GM19452 (cell line): ENCODE results near the gene C19orf67.
"Not testable (repeated sequence)": the region's sequence is repeated elsewhere in the genome, so short reads cannot be mapped to it uniquely, and the experiment has no call there.

Experiments
- ATAC-seq: cut with Tn5 transposase; IDR thresholded peaks from one replicate; pipeline ENCODE4 v1.9.1; 2021; ENCODE audit not compliant: unreplicated experiment

The C19orf67 gene

DNA sequence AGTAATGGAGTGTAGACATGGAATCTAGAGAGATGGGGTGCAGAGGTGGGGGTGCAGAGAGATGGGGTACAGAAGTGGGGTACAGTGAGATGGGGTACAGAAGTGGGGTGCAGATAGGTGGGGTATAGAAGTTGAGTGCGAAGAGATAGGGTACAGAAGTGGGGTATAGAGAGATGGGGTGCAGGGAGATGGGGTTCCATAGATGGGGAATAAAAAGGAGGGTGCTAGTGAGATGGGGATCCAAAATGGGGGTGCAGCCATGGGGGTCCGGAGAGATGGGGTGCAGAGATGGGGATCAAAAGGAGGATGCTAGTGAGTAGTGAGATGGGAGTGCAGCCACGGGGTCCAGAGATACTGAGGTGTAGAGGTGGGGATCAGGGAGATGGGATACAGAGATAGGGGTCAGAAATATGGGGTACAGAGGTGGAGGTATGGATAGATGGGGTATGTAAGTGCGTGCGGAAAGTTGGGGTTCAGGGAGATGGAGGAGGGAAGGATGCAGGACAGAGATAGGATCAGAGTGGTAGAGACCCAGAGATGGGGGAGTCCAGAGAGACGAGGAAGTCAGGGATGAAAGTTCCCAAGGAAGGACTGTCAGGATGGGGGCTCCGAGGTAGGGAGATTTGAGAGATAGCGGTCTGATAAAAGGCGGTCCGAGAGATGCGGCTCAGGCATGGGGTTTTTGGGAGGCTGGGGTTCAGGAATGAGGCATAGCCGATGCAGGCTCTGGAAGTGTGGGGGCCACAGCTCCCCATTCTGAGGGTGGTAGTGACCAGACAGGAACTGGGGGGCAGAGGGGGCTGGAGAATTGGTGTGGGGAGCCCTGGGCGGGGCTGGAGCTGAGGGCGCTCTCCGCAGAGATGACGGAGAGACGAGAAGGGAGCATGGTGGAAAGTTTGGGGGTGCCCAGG, 27.1 kb downstream of the C19orf67 start:
- no peak for ATAC-seq

DNA sequence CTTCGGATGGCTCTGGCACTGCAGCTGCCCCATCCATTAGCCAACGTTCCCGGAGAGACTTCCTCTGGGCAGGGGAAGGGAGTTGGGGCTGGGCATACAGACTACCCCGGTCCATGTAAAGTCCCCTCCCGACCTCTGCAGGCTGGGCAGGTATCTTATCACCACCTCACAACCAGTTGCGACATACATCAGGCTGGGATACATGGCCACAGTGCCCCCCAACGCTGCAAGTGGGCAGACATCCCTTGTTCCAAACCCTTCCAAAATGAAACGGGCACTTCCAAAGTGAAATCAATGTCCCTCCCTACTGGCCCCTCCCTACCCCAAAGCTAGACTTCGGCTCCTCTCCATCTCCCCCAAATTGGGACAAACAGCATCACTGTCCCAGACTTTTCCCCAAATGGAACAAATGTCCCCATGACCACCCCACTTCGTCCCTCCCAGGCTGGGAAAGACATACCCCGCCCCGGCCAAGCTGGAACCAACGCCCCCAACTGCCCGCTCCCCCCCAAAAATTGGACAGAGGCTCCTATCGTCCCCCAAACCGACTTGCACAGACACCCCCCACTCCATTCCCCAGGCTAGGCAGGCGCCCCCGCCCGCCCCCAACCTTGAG, 28.7 kb downstream of the C19orf67 start:
- ATAC-seq, result no peak

DNA sequence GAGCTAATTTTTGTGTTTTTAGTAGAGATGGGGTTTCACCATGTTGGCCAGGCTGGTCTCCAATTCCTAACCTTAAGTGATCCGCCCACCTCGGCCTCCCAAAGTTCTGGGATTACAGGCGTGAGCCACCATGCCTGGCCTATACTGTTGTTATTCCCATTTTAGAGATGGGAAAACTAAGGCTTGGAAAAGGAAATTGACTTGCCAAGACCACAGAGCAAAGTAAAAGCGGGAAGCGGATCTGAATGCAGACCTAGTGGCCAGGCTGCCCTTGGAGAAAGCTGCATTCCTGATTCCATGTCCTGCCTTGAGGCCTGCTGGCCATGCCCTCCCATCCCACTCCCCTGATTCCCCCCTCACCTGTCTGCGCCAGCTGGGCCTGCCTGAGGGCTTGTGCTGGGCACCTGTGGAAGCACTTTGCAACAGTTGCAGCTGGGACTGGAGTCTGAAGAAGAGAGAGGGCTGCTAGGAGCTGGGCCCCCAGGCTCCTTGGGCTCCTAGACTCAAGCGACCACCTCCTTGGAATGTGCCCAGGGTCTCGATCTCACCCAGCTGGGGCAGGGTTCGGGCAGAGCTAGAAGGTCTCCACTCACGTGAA, 29.4 kb downstream of the C19orf67 start:
- no peak for ATAC-seq

DNA sequence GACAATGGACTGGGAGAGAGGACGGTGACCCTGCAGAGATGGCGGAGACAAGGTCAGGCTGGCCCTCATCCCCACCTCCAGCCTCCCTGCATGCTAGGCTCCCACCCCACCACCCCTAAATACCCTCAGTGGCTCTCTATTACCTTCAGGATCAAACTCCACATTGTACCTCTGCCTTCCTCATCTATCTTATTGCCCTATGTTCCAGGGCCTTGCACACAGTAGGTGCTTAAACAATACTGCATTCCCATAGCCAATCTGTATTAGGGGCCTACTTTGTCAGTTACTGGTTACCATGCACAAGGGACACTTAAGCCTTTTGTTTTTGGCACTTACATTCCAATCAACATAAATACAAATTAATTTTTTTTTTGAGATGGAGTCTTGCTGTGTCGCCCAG, 30.2 kb downstream of the C19orf67 start:
- no peak for ATAC-seq

DNA sequence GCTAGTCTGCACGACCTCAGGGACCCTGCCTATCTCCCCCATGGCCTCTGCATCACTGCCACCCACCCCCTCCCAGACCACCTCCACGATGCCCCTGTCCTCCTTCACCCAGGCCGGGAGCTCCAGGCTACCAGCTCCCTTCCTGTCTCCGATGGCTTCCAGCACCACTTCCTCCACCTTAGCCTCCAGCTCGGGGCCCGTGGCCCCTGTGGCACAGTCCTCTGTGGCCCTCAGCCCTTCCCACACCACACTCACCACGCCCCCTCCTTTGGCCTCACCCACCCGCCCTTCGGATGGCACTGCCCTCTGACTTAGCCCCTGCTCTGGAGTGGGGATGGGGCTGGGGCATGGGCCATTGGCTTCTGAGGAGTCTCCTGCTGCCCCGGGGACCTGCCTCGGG, 30.9 kb downstream of the C19orf67 start:
- no peak for ATAC-seq

DNA sequence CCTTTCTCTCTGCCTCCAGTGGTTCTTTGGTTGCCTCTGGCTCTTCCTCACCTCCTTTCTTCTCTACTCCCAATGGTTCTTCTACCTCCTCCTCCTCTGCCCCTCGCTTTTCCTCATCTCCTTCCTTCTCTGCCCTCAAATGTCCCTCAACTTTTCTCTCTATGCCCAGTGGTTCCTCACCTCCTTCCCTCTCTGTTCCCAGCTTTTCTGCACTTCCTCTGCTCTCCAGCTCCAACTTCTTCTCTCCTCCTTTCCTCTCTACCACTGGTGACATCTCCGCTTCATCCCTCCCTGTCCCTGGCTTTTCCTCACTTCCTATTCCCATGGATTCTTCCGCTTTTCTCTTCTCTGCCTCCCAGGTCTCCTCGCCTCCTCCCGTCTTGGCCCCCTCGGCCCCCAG, 31.5 kb downstream of the C19orf67 start:
- ATAC-seq, result no peak

DNA sequence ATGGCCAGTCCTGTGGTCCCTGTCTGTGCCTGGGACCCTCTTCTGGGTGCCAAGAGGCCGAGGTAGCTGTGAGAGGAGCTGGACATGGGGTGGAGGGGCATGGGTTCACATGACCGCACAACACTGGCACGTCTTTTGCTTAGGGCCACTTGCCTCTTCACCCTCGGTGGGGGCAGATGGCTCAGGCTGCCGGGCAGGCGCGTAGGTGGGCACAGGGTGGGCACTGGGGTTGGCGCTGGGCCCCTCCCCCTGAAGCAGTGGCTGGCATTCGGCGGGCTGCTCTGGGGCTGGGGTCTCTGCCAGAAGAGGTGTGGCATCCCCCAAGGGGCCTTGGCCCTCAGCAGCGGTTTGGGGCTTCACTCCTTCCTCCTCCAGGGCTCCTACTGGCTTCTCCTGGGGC, 32.1 kb downstream of the C19orf67 start:
- ATAC-seq, result no peak

DNA sequence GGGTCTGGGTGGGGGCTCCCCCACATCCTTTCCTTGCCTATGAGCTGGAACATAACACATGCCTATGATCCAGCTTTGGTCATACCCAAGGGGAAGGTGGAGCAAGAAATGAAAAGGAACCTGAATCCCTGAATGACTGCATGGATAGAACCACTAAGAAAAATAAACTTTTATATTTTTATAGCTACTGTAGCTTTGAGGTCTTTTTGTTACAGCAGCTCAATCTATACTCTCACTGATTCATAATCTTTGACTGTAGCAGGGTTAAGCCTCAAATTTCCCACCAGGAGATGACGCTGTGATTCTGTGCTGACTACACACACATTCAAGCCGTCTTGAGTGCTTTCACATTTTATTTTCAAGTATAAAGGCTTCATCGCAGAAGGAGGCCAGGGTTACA, 32.6 kb downstream of the C19orf67 start:
- no peak for ATAC-seq

DNA sequence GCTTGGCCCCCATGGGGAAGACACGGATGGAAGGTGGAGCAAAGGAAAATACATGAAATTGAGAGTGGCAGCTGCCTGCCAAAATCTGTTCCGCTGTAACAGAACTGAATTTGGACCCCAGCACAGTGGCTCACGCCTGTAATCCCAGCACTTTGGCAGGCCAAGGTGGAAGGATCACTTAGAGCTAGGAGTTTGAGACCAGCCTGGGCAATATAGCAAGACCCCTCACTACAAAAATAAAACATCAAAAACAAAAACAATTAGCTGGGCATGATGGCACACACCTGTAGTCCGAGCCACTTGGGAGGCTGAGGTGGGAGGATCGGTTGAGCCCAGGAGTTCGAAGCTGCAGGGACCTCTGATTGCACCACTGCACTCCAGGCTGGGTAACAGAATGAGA, 33.1 kb downstream of the C19orf67 start:
- no peak for ATAC-seq

DNA sequence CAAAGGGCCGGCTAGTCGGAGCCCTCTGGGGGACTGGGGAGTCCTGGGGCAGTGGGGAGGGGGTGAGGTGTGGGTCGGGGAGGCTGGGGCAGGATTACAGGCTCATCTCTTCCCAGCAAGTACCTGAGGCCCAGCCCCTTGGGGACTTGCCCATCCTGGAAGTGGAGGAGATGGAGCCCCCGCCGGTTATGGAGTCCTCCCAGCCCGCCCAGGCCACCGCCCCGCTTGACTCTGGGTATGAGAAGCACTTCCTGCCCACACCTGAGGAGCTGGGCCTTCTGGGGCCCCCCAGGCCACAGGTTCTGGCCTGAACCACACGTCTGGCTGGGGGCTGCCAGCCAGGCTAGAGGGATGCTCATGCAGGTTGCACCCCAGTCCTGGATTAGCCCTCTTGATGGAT, 33.6 kb downstream of the C19orf67 start:
- no peak for ATAC-seq

DNA sequence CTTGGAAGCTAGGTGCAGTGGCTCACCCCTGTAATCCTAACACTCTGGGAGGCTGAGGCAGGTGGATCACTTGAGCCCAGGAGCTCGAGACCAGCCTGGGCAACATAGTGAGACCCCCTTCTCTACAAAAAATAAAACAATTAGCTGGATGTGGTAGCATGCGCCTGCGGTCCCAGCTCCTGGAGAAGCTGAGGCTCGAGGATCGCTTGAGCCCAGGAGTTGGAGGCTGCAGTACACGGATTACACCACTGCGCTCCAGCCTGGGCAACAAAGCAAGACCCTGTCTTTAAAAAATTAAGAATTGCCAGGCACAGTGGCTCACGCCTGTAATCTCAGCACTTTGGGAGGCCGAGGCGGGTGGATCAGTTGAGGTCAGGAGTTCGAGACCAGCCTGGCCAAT, 34.6 kb downstream of the C19orf67 start:
- ATAC-seq, result not testable (repeated sequence)

DNA sequence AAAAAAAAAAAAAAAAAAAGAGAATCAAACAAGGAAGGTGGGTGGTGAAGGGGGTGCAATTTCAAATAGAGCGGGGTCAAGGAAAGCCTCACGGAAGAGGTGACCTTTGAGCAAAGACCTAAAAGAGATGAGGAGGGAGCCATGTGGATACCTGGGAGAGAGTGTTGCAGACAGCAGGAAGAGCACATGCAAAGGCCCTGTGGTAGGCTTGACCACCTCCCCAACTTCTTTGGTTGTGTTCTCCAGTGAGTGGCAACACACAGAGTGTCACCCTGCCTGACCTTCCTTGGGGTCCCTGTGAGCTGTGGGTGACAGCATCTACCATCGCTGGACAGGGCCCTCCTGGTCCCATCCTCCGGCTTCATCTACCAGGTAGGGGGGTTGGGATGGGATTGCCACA, 35.1 kb downstream of the C19orf67 start:
- no peak for ATAC-seq

DNA sequence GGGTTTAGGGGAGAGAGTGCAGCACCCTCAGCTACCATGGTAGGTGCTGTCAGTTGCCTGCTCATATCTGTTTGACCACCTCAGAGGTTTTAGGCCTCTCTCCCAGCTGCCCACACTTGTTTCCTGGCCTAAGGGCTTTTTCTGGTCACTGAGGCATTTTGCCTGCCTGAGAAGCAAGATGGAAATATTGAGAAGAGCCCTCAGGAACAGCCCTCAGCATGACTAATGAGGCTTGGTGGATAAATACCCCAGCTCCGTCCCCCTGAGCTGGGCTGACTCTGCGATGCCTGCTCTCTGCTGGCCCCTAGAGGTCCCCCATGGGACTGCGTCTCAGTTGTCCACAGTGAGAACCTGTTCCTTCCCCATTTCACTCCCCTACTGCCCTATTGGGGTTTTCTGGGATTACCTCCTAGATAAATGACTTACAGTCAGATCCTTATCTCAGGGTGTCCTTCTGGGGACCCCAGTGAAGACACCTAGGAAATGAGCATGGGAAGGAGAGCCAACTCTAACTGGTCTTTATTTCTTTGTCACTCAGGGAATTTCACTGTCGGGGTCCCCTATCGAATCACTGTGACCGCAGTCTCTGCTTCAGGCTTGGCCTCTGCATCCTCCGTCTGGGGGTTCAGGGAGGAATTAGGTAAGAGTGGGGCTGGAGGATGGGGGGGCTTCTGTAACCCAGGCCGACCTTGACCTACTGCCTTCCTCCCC, 37.0 kb downstream of the C19orf67 start:
- ATAC-seq, result no peak

DNA sequence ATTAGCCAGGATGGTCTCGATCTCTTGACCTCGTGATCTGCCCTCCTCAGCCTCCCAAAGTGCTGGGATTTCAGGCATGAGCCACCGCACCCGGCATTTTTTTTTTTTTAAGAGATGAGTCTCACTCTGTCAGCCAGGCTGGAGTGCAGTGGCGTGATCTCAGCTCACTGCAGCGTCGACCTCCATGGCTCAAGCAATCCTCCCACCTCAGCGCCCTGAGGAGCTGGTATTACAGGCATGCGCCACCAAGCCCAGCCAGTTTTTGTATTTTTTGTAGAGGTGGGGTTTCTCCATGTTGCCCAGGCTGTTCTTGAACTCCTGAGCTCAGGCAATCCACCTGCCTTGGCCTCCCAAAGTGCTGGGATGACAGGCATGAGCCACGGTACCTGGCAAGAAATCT, 37.7 kb downstream of the C19orf67 start:
- not testable (repeated sequence) for ATAC-seq

DNA sequence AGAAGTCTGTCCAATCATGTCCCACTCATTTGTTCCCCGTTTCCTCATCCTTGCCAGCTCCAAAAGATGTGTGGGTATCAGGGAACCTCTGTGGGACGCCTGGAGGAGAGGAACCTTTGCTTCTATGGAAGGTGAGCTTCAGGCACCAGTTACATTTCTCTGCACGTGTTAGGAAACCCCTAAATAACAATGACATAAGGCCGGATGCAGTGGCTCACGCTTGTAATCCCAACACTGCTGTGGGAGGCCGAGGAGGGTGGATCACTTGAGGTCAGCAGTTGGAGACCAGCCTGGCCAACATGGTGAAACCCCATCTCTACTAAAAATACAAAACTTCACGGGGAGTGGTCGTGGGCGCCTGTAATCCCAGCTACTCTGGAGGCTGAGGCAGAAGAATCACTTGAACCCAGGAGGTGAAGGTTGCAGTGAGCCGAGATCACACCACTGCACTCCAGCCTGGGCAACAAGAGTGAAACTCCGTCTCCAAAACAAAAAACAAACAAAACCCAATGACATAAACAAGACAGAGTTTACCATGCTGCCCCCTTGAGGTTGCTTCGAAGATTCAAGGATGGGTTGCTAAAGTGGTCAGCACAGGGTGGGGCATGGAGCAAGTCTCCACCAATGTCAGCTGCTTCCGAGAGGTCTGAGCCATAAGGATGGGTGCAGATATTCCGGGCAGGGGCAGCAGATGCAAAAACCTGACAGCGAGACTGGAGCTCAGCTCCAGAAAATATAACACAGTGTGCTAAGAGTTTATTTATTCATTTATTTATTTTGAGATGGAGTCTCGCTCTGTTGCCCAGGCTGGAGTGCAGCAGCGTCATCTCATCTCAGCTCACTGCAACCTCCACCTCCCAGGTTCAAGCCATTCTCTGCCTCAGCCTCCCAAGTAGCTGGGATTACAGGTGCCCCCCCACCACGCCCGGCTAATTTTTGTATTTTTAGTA, 42.6 kb downstream of the C19orf67 start:
- not testable (repeated sequence) for ATAC-seq

DNA sequence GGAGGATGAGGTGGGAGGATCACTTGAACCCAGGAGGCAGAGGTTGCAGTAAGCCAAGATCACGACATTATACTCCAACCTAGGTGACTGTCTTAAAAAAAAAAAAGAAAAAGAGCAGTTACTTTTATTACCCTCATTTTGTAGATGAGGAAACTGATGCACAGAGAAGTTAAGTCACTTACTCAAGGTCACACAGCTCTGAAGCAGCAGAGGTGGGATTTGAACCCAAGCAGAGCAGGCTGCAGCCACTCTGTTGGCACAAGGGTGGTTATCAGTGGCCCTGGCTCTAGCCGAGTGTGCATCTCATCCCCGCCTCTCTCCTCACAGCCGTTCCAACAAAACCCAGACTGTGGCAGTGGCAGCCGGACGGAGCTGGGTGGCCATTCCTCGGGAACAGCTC, 46.4 kb downstream of the C19orf67 start:
- ATAC-seq, result no peak

DNA sequence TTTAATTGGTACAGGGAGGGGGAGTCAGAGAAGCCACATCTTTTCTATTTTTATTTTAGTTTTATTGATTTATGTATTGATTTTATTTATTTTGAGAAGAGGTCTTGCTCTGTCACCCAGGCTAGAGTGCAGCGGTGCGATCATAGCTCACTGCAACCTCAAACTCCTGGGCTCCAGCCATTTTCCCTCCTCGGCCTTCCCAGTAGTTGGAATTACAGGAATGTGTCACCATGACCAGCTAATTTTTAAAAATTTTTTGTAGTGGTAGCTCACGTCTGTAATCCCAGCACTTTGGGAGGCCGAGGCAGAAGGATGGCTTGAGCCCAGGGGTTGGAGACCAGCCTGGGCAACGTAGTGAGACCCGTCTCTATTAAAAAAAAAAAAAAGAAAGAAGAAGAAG, 49.9 kb downstream of the C19orf67 start:
- ATAC-seq, result no peak

DNA sequence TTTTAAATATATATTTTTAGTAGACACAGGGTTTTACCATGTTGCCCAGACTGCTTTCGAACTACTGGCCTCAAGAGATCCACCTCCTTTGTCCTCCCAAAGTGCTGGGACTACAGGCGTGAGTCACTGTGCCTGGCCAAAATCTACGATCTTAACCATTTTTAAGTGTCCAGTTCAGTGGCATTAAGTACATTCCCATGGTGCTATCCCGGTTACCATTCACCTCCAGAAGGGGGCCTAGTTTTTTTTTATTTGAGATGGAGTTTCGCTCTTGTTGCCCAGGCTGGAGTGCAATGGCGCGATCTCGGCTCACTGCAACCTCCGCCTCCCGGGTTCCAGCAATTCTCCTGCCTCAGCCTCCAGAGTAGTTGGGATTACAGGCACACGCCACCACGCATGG, 50.4 kb downstream of the C19orf67 start:
- ATAC-seq, result not testable (repeated sequence)

DNA sequence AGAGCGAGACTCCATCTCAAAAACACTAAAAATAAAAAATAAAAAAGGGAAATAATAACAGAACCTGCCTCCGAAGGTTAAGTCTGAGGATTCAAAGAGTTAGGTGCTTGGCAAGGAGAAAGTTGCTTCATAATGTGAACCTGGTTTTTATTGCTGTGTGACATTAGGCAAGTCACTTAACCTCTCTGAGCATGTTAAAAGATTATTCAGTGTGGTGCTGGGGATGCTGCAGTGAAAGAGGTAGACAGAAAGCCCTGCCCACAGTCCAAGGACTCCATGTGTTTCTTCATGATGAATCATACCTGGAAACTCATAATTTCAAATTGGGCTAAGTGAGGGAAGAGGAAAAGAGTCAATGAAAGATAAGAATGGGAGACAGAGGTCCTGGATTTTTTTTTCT, 51.6 kb downstream of the C19orf67 start:
- no peak for ATAC-seq

DNA sequence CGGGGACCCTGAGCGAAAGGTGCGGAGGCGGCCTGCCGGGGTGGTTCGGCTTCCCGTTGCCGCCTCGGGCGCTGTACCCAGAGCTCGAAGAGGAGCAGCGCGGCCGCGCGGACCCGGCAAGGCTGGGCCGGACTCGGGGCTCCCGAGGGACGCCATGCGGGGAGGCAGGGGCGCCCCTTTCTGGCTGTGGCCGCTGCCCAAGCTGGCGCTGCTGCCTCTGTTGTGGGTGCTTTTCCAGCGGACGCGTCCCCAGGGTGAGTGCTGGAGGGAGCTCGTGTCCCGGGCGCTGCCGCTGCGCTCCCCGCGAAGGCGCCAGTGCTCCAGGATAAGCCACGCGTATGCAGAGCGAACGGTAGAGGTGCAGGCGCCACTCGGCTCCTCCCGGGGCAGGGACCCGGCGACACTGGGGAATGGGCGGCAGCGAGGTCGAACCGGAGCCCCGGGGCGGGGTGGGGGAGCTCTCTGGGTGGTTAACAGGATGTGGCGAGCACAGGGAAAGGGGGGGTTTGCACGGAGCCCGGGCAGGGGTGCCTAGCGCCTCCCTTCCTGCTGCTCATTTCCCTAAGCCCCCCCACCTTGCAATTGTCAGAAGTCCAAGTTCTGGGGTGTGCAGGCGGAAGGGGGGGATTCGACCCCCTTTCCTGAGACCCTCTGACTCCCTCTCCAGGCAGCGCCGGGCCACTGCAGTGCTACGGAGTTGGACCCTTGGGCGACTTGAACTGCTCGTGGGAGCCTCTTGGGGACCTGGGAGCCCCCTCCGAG, 53.7 kb downstream of the C19orf67 start, which contains the start of gene IL27RA:
Gene IL27RA, plus strand, starts transcription at position 44 of the 762 bp plus-strand sequence. Its CDS starts 111 bp downstream, at position 155.
- peak; percentile 55 for ATAC-seq
